IMR-90 (cell line): ENCODE results near the gene MTFR1L. TPM values are rescaled to one million over a fixed set of nuclear protein-coding genes. Genes with fewer than 3 reads are reported as not detected.
A peak's percentile ranks its signal among the peaks of the same experiment; 100 is the strongest.

Experiments used
- ATAC-seq: fragments of 200-7000 bp; cut with Tn5 transposase; 2 replicates; pipeline ENCODE4 v1.9.1; 2020; ENCODE audit warnings: low read depth, mild to moderate bottlenecking, moderate library complexity
- BruUV-seq: library from RNA; stranded (reverse); fragments of 400-500 nt; replicated peaks from 2 replicates; lab custom pipeline; 2021; lab: Mats Ljungman, UMichigan
- CTCF ChIA-PET: fragments of 300-600 bp; formaldehyde crosslinking; extraction: SDS; loops from one replicate; lab custom pipeline; 2021; ENCODE audit warnings: antibody characterized with exemption; lab: Yijun Ruan, JAX
- POLR2A ChIA-PET: fragments of 300-600 bp; sonication (Branson Sonifier 250); formaldehyde crosslinking; loops from one replicate; lab custom pipeline; 2022; ENCODE audit warnings: antibody characterized with exemption; ENCODE audit not compliant: unreplicated experiment; lab: Charles Lee
- DNase-seq: peaks from one replicate; pipeline ENCODE4 v3.0.0; 2013
- H2AFZ ChIP-seq: replicated peaks from 2 replicates; pipeline ENCODE3; 2013; ENCODE audit warnings: low read length, mild to moderate bottlenecking; ENCODE audit not compliant: poor library complexity
- H2AK5ac ChIP-seq: 2 replicates; pipeline ENCODE4 v1.6.1; 2013; ENCODE audit warnings: low read depth, low read length, inconsistent platforms
- H2AK9ac ChIP-seq: replicated peaks from 2 replicates; pipeline ENCODE3; 2013; ENCODE audit warnings: mild to moderate bottlenecking, low read depth, low read length, moderate library complexity; ENCODE audit not compliant: poor library complexity
- H2BK120ac ChIP-seq: 2 replicates; pipeline ENCODE4 v1.6.1; 2013; ENCODE audit warnings: low read depth, low read length, inconsistent platforms
- H2BK15ac ChIP-seq: 3 replicates; pipeline ENCODE4 v1.6.1; 2013; ENCODE audit warnings: low read depth, low read length, inconsistent platforms
- H2BK20ac ChIP-seq: 2 replicates; pipeline ENCODE4 v1.6.1; 2013; ENCODE audit warnings: low read depth, mild to moderate bottlenecking, inconsistent platforms, low read length, moderate library complexity
- H2BK5ac ChIP-seq: 2 replicates; pipeline ENCODE4 v1.6.1; 2013; ENCODE audit warnings: mild to moderate bottlenecking, low read depth, low read length, inconsistent platforms; ENCODE audit not compliant: poor library complexity, severe bottlenecking
- H3K14ac ChIP-seq: replicated peaks from 2 replicates; pipeline ENCODE4 v1.6.1; 2013; ENCODE audit warnings: low read depth, low read length, inconsistent platforms
- H3K18ac ChIP-seq: 2 replicates; pipeline ENCODE4 v1.6.1; 2013; ENCODE audit warnings: low read depth, low read length, control low read depth
- H3K23ac ChIP-seq: 2 replicates; pipeline ENCODE4 v1.6.1; 2013; ENCODE audit warnings: low read depth, low read length, inconsistent platforms
- H3K27ac ChIP-seq: 2 replicates; pipeline ENCODE4 v1.5.1; 2013; ENCODE audit warnings: mild to moderate bottlenecking, control low read depth, low read length; ENCODE audit not compliant: insufficient read depth
- H3K27me3 ChIP-seq: 2 replicates; pipeline ENCODE4 v1.6.1; 2013; ENCODE audit warnings: low read length; ENCODE audit not compliant: control insufficient read depth, insufficient read depth
- H3K36me3 ChIP-seq: 2 replicates; pipeline ENCODE4 v1.6.1; 2013; ENCODE audit warnings: low read length, mixed read lengths; ENCODE audit not compliant: control insufficient read depth, insufficient read depth
- H3K4ac ChIP-seq: 2 replicates; pipeline ENCODE4 v1.6.1; 2013; ENCODE audit warnings: low read depth, low read length, inconsistent platforms
- H3K4me1 ChIP-seq: 2 replicates; pipeline ENCODE4 v1.6.1; 2013; ENCODE audit warnings: low read length, mixed read lengths; ENCODE audit not compliant: control insufficient read depth, insufficient read depth
- H3K4me2 ChIP-seq: 2 replicates; pipeline ENCODE4 v1.6.1; 2013; ENCODE audit warnings: low read depth, mild to moderate bottlenecking, control low read depth, low read length, moderate library complexity
- H3K4me3 ChIP-seq: 2 replicates; pipeline ENCODE4 v1.5.1; 2013; ENCODE audit warnings: low read depth, mild to moderate bottlenecking, control low read depth, low read length, moderate library complexity; ENCODE audit not compliant: insufficient read depth
- H3K56ac ChIP-seq: 2 replicates; pipeline ENCODE4 v1.6.1; 2013; ENCODE audit warnings: low read length, inconsistent platforms; ENCODE audit not compliant: insufficient read depth; ENCODE audit errors: extremely low read depth
- H3K79me1 ChIP-seq, 2 experiments: 2 replicates each; pipeline ENCODE4 v1.6.1; 2013; ENCODE audit warnings: low read length in 2 of 2, inconsistent platforms in 1 of 2, low read depth in 1 of 2
- H3K9ac ChIP-seq: 2 replicates; pipeline ENCODE4 v1.6.1; 2013; ENCODE audit warnings: low read depth, low read length, control low read depth
- H3K9me1 ChIP-seq: 2 replicates; pipeline ENCODE4 v1.6.1; 2013; ENCODE audit warnings: low read length, inconsistent platforms; ENCODE audit not compliant: insufficient read depth
- H3K9me3 ChIP-seq: 2 replicates; pipeline ENCODE4 v1.6.1; 2013; ENCODE audit warnings: low read length; ENCODE audit not compliant: control insufficient read depth, insufficient read depth
- H4K20me1 ChIP-seq: 2 replicates; pipeline ENCODE4 v1.6.1; 2013; ENCODE audit warnings: low read length, inconsistent platforms; ENCODE audit not compliant: insufficient read depth
- H4K5ac ChIP-seq: 2 replicates; pipeline ENCODE4 v1.6.1; 2013; ENCODE audit warnings: mild to moderate bottlenecking, low read depth, low read length, control low read depth
- H4K8ac ChIP-seq, 2 experiments: 2 replicates each; pipeline ENCODE4 v1.6.1; 2013; ENCODE audit warnings: low read depth in 2 of 2, low read length in 2 of 2, control low read depth in 1 of 2, inconsistent platforms in 1 of 2
- H4K91ac ChIP-seq: 2 replicates; pipeline ENCODE4 v1.6.1; 2013; ENCODE audit warnings: low read depth, low read length, inconsistent platforms; ENCODE audit not compliant: insufficient read depth
- CEBPB ChIP-seq: IDR thresholded peaks from 2 replicates; pipeline ENCODE4 v1.6.1; 2012; ENCODE audit warnings: low read depth, low read length, improper control_type of control experiment
- POLR2A ChIP-seq: IDR thresholded peaks from 2 replicates; pipeline ENCODE4 v1.6.1; 2012; ENCODE audit warnings: mild to moderate bottlenecking, low read depth, low read length
- WGBS, 2 experiments: methylation state at CpG; one replicate each; pipeline versions ENCODE4 v1.1.5 to v1.1.7; 2013; ENCODE audit warnings: missing lambda C conversion rate in 2 of 2; ENCODE audit not compliant: insufficient read length in 1 of 2; ENCODE audit errors: extremely low coverage in 2 of 2; 5-methylcytosine and 5-hydroxymethylcytosine counted together
- dilution Hi-C: fragments of 300-500 bp; cut with HindIII; formaldehyde crosslinking; loops from one replicate; pipeline ENCODE4 v1.14.3; 2018; ENCODE audit warnings: low sequenced_read_pairs; ENCODE audit not compliant: unreplicated experiment
- in situ Hi-C: fragments of 300-500 bp; cut with MboI; formaldehyde crosslinking; loops from 3 replicates; pipeline ENCODE4 v1.14.3; 2019; ENCODE audit warnings: low sequenced_read_pairs, inconsistent platforms, mixed read lengths
- intact Hi-C: fragments of 100-400 bp; cut with micrococcal nuclease; formaldehyde crosslinking; loops from 2 replicates; pipeline ENCODE4 v1.10.0; 2022
- polyA plus RNA-seq, 3 experiments: library from polyadenylated mRNA; depleted of rRNA; stranded (reverse); fragments of >200 nt; gene quantifications; 2 replicates each; pipeline ENCODE4 v1.2.3, GENCODE V29; 2012; ENCODE audit warnings: low replicate concordance in 1 of 3
- total RNA-seq: library from RNA; depleted of rRNA; stranded (reverse); fragments of >200 nt; gene quantifications from 2 replicates; pipeline ENCODE4 v1.2.3, GENCODE V29; 2012
- TF ChIP-seq, protein P1 (sequence below): conservative IDR thresholded peaks from 2 replicates; pipeline ENCODE4 v1.5.1; 2012; ENCODE audit warnings: mild to moderate bottlenecking, low read depth, low read length, improper control_type of control experiment

MTFR1L gene
- total and polyA plus RNA-seq, 2 of the 4 experiments (the other 2 are of a cell fraction), result 69.1 to 69.7 TPM

DNA sequence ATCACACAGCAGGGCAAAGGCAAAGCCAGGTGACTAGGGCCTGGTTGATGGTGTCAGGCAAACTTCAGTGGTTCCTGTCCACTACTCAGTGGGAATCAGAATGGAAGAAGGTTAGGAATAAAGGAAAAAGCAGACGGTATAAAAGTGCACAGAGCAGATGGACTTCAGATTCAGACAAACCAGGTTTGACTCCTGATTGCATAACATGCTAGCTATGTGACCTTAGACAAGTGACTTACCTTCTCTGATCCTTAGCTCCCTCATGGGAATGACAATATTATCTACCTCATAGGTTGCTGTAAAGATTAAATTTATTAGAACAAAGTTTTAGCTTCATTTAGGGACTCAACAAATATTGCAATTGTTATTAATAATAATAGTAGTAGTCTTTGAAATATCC lies 50.9 kb downstream of the MTFR1L start:
- no peak overlapping the region for H3K4me3 ChIP-seq
- peaks cover 14% of the 10 kb centered on the region for H3K4me1 ChIP-seq
- BruUV-seq, result no TSS peak
- no peak overlapping the region for H3K4me2 ChIP-seq
- H2BK20ac ChIP-seq, result no peak overlapping the region
- ATAC-seq (no peak), DNase-seq (no peak)
- H3K14ac ChIP-seq, result no peak overlapping the region
- ChIA-PET CTCF (no interaction called here), POLR2A (interaction anchor here (0.6 kb wide), 2 partner anchors 10 to 64 kb away, joined by 3 read pairs; no protein-coding TSS in a partner anchor)
- peaks cover 3% of the 10 kb centered on the region; the same call in 1 of the 2 replicates for H4K20me1 ChIP-seq
- peaks cover 18% of the 10 kb centered on the region for H3K36me3 ChIP-seq
- peaks cover 47 to 53% of the 10 kb centered on the region in 2 experiments for H3K79me1 ChIP-seq
- no peak overlapping the region for H3K56ac ChIP-seq
- no peak overlapping the region for H3K18ac ChIP-seq
- no peak overlapping the region for H2BK5ac ChIP-seq
- H2AK5ac ChIP-seq, result no peak overlapping the region
- H2BK120ac ChIP-seq, result no peak overlapping the region
- no peaks in the 10 kb centered on the region for H3K27me3 ChIP-seq
- H4K5ac ChIP-seq, result no peak overlapping the region
- no peak overlapping the region for H2AK9ac ChIP-seq
- H2BK15ac ChIP-seq, result no peak overlapping the region
- H3K27ac ChIP-seq, result no peak overlapping the region
- intact Hi-C loops (no loop called here), dilution Hi-C loops (no loop called here), in situ Hi-C loops (no loop called here)
- H3K9me3 ChIP-seq, result no peaks in the 10 kb centered on the region
- peaks cover 6% of the 10 kb centered on the region; the same call in 1 of the 2 replicates for H3K9me1 ChIP-seq
- no peak overlapping the region for H4K8ac ChIP-seq
- no peak overlapping the region for H3K23ac ChIP-seq
- H2AFZ ChIP-seq, result no peak overlapping the region
- H4K91ac ChIP-seq, result no peak overlapping the region
- TF ChIP-seq CEBPB (peak; percentile 53), POLR2A (no peak)
- TF ChIP-seq, protein P1, sequence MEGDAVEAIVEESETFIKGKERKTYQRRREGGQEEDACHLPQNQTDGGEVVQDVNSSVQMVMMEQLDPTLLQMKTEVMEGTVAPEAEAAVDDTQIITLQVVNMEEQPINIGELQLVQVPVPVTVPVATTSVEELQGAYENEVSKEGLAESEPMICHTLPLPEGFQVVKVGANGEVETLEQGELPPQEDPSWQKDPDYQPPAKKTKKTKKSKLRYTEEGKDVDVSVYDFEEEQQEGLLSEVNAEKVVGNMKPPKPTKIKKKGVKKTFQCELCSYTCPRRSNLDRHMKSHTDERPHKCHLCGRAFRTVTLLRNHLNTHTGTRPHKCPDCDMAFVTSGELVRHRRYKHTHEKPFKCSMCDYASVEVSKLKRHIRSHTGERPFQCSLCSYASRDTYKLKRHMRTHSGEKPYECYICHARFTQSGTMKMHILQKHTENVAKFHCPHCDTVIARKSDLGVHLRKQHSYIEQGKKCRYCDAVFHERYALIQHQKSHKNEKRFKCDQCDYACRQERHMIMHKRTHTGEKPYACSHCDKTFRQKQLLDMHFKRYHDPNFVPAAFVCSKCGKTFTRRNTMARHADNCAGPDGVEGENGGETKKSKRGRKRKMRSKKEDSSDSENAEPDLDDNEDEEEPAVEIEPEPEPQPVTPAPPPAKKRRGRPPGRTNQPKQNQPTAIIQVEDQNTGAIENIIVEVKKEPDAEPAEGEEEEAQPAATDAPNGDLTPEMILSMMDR, result no peak
- no peak overlapping the region for H3K9ac ChIP-seq
- no CpG with 5 or more reads among the region's 1 CpG for WGBS, 2 experiments
- H3K4ac ChIP-seq, result no peak overlapping the region
